ENCODE data around the gene LRRC1.

LRRC1 gene

DNA sequence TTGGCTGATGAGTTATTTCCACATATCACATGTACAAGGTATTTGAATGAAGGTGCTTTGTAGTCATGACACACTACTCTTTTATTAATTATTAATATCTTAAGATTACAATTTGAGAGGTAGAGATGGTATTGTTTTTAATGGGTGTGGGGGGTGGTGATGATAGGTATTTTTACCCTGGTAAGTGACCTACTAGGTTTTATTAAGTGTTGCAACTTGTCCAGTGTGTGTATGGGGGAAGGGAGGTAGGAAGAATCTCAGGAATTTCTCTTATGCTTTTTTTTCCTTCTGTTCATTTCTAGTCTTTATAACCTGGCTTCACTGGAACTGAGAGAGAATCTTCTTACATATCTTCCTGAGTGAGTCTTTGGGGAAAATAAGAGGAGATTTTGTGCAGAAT, 101.4 kb downstream of the LRRC1 start:
- DNase-seq, result no peak

DNA sequence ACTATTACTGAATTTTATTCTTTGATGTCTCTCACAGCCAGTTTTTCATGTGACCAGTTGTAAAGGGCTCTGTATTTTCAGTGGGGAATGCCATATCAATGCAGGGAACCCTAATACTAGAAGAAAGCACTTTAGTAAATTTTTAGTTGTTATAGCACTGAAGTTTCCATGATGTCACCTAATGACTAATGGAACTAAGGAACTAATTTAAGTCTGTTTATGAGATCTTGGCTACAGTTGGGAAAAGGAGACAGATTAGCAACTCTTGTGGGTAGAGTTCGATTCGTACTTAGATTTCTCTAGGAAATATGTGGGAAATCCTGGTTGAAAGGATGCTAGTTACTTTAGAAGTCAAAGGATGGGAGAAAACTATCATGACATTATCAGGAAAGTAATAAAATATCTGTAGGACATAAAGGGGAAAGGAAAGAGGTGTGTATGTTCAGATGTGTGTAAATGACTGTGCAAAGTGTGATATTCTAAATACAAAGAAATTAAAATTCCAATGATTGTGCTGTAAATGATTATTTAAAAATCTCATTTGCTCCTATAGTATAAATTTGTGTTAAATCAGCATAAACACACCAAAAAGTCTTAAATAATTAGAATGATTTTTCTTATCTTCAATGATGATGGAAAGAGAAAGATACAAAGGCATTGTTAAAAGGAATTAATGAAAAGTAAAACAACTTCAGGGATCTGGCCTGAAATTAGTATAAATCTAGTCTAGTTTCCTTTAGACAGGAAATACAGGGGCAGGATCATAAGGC, 103.4 kb downstream of the LRRC1 start:
- no peak for DNase-seq

DNA sequence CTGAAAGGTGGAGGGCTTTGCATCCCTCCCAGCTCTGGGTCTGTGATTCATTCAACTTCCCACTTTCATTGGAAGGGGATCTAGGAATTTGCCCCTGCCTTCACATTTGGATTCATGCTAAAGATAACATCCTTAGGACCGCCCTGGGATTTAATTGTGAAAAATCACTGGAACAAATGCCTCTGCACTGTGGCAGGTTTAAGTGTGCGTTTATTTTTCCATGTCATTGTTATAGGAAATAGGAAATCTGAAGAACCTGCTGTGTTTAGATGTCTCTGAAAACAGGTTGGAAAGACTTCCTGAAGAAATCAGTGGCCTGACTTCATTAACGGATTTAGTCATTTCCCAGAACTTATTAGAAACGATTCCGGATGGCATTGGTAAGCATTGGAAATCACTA, 104.7 kb downstream of the LRRC1 start:
- no peak for DNase-seq

DNA sequence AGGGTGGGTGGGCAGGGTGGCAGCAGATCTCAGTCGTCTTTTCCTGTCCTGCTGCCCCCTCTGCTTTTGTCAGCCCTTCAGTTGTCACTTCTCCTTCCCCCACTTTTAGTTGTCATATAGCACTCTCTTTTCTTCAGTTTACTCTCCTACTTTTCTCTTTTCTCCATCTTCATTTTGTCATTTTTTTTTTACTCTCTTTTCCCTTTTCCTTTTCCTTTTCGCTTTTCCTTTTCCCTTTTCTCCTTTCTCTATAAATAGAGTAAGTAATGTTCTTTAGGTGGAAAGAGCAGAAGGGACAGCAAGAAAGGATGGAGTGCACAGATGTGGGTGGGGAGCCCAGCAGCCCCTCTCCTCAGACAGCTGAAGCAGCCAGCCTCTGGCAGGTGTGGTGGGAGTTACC, 108.6 kb downstream of the LRRC1 start:
- no peak for DNase-seq

DNA sequence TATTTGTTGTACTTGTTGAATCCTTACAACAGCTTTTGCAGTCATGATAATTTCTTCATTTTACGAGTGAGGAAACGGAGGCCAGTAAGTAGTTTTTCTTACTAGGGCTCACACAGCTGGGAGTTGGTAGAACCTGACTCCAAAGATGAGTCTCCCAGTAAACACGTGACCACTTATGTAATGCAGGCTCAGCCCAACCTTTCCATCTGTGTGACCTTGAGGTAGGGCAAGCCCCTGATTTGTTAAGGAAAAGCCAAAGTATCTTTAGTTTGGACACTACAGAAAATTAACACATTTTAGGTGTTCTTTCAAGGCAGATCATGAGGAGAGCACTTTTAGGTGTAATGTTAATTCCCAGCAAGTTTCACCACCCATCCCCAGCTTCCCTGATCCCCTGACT, 111.3 kb downstream of the LRRC1 start:
- no peak for DNase-seq

DNA sequence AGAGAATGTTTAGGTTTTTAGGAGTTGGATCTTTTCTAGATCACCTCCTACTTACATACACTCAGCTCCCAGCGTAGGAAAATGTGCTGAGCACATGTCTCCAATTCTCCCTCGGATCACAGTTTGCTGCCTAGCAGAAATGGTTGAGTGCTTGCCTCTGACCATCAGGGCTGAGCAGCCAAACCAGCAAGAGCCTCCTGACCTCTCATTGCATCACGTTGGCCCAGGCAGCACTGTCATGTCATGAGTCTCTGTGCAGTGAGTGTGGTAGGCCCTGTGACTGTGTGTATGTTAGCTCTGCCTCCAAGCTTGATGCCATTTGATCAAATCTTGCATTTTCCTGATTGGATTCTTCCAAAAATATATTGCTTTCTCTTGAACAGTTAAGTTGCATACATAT, 112.0 kb downstream of the LRRC1 start:
- DNase-seq, result no peak

DNA sequence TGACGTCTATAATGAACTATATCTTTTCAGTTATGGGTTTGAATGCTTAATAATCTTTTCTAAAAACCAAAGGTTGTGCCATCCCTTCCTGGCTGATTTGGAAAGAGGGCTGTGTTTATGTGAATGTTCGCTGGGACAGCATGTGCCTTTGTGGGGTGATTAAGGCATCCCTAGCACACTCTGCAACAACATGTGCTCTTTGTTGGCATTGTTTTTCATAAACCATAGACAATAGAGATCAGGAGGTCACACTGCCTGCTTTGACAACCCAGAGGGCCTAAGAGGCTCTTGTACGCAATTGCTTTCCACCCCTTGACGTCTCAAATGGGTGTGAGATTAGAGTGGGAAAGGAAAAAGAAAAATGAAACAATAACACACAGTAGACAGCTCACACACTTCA, 116.0 kb downstream of the LRRC1 start:
- no peak for DNase-seq

DNA sequence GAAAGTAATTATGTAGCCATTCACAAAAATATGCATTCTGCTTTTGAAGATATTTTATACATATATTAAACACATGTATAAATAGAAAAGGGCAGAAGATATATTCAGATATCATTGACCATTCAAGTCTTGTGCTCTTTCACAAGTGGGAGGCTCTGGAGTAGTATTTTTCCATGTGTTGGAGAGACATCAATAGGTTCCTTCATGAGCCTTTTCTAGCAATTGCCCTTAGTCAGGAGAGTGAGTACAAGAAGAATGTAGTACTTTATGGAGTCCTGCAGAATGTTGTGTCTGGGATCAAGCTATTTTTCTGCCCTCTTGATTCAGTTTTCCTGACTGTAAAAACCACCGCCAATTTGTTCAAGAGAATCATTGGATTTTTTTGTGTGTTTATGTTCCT, 117.9 kb downstream of the LRRC1 start:
- no peak for DNase-seq

DNA sequence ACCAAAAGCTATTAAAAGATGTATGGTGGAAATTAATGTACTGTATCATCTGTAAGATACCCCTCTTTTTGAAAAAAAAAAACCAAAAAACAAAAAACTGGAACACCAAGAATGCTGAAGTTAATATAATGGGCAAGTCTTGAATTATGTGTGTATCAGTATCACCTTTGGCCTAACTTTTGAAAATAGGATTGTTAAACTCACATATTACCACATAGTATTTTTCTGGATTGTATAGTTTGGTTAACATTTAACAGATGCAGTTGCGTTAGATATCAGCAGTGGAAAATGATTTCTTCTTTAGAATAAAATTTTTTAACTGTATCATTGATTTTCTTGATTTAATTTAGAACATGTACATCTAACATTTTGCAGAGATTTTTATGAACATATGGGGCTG, 118.5 kb downstream of the LRRC1 start:
- no peak for DNase-seq

DNA sequence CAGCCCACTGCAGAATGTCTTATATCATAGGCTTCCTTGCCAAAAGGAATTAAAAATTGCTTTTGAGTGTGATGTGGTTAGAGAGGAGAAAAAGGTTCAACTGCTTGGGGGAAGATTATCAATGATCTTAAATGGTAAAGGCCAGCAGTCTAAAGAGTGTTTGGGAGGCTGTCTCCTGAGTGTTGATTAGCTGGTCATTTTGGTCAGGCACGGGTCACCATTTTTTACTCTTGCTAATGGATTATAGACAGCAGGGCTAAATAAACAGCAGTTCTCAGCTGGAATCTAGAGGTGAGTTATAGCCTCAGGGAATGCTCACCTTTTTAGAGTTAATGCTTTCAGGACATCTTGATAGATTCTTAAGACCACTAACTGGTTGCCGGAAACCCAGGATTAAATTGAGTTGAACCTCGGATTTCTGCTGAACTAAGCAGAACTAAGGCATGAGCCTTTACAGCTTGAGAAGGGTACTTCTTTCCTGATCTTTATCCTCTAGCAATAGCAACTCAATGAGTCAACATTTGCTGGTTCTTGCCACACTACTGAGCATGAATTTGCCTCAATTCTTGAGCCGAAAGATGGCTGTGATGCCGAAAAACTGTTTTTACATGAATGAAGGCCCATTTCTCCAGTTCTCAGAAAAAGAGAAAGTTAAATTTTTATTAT, 120.4 kb downstream of the LRRC1 start:
- no peak for DNase-seq

DNA sequence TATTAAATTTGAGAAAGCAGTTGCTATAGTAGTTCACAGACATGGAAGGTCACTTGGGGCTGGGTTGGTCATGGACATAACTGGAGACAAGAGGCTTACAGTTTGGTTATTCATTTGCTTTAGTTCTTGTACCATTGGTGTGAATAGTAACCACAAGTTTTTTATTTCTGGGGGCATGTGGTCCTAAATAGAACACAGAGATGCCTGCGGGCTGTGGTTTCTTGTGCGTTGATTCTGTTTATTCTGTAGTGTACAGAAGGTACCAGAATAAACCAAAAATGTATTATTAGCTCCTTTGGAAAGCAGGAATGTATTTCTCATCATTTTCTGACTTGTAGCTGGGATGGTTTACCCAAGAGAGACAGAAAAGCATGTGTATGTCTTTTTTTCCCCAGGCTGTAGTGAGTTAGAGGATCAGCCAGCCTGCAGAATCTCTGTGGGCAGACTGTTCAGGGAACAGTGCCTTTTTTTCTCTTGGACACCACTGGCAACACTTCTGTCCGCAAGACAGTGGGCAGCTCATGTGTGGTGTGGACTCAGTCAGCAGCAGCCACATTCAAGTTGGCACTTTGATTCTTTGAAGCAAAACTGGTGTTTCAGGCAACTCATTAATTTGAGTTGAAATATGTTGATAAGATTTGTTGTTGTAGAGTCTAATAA, 122.1 kb downstream of the LRRC1 start:
- DNase-seq, result no peak

DNA sequence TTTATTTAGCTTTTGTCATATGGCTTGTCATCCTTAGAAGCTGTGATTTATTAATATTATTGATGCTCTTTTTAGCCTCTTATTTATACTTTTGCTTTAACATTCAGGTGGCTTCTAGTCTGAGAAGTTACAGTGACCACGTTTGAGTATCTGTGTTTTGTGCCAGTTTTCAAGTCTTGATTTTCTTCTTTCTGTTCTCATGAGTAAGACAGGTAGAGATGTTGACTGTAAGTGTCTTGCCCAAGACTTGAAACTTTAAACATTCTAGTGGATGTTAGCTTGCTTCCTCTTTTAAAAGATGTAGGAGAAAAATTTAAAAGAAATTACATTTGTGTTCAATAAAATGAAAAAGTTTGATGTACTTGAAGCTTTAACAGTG, 122.6 kb downstream of the LRRC1 start:
- no peak for DNase-seq

DNA sequence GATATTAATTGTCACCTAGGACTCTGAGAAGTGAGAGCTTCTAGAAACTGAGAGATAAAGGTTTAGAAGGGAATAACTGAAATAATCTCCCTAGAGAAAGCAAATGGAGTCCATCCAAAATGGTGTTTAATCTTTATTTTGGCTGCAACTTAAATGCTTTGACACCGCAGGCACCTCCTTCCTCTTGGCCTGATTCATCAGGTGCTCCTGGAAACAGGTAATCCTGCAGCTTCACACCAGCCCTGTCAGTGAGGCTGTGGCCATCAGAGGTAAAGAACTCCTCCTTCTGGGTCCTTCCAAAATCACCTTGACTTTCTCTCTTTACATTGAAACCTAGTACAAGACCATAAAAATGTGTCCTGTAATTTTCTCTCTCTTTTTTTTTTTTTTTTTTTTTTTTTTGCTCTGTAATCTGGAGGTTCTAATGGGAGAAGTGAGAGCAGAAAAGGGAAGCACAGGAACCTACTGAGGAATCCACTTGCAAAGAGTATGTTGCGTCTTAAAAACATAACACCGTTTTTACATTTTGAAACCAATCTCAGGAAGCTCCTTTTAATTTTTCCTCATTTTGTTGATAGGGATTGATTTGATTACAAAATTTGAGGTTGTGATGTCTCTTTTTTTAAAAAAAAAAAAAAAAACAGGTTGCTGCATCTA, 124.2 kb downstream of the LRRC1 start:
- DNase-seq, result no peak

DNA sequence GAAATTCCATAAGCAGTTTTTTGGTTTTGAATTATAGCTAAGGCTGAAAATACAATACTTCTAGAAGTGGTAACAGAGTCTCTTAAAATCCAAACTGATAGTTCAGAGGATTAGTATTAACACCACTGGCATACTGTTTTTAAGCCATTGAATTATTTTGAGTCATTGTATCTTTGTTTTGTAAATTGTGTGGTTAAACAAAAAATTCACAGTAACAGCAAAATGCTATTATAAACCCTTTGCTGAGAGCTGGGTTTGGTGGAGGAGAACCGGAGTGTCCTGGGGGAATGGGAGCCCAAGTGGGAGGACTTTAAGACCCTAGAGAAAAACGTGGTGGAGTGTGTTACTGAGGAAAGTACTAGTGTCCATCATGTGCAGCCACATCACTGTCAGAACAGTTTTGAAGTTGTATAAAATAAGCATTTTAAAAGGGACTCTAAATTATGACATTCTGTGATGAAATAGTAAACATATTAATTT, 125.1 kb downstream of the LRRC1 start:
- DNase-seq, result no peak

DNA sequence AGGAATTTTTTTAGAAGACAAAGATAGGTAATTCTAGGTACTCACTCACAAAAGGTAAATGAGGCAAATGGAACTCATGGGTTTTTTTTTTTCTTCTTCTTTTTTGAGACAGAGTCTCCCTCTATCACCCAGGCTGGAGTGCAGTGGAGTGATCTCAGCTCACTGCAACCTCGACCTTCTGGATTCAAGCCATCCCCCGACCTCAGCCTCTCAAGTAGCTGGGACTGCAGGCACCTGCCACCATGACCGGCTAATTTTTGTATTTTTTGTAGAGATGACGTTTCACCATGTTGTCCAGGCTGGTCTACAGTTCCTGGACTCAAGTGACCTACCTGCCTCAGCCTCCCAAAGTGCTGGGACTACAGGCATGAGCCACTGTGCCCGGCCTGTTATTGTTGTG, 126.1 kb downstream of the LRRC1 start:
- no peak for DNase-seq

DNA sequence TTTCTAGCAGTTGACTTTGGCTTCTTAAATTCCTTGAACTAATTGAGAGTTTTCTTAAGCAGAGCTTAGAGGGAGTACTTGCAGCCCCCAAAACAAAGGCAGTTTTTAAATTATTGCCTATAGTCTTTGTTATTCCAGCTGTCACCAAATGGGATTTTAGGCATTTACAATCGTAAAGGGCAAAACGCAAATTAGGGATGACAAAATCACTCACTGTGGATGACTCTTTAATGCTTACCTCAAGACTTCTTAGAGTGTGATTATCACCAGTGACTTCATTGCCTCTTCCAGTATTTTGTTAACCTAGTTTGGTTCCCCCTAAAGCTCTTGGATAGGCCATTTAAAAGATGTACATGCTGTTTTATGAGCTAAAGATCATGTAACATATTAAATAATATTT, 126.8 kb downstream of the LRRC1 start:
- DNase-seq, result no peak

DNA sequence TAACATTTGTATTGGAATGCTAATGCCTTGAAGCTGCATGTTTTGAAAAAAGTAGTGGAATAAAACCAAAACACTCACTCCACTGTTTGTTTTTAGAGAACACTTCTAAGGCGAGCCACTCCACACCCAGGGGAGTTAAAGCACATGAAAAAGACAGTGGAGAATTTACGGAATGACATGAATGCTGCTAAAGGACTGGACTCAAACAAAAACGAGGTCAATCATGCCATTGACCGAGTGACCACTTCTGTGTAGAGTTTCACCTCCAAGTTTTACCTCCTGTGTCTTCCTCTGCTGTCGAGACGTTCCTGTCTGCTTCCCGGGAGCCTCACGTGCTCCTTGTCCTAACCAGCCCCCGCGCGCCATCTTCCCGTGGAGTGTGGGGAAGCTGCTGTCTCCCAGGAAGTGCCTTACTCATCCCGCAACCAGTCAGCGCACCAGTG, 127.8 kb downstream of the LRRC1 start:
- no peak for DNase-seq

DNA sequence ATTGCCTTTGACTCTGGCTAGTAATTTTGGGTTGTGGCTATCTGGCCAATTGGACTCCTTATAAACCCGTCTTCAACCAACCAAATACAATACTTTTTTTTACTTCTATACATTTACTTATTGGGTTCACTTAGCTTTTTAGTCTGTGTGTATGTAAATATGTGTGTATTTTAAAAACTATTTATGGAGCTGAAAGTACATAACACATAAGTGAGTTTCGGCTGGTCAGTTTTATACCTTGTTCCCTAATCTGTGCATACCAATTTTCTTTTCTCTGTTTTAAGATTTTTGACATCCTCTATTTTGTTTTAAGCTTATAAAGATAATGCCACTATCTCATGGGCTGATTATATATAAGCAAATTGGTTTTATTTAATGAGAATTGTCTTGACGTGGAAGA, 129.5 kb downstream of the LRRC1 start:
- DNase-seq, result no peak

DNA sequence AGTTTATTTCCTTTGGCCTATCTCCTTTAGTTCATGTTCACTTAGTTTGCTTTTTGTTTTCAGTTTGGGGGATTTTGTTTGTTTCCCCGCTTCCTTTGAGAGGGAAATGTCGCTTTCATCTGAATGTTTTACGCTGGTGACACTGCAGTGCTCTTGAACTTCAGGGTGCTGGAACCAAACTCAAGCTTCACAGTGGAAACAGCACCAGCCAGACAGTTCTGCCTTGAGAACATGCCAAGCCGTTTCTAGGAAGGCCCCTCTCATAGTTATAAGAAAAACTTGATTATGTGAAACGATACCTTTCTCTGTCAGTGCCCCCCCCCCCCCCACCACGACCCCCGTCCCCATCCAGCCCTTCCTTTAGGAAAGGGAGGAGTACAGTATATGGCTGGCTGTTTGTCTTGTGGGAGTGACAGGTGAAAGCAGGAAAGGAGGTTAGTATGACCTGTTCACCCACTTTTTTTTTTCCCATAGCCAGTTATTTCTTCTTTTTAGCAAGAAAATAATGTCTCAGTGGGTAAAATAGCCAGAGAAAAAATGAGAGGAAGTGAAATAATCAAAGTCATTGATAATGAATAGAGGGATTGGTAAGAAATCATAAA, 130.1 kb downstream of the LRRC1 start:
- DNase-seq, result no peak

DNA sequence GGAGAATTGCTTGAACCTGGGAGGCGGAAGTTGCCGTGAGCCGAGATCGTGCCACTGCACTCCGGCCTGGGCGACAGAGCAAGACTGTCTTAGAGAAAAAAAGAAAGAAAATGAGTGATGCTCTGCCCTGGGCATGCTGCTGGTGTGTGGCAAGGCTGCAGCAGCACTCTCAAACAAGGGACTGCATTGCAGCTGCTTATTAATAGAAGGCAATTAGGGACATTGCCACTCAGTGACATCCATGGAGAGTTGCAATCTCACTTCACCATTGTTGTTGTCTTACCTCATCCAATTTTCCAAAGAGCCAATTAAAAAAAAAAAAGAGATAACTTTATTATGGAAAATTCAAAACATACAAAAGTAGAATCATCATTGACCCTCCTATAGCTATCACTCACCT, 131.1 kb downstream of the LRRC1 start:
- DNase-seq, result no peak

DNA sequence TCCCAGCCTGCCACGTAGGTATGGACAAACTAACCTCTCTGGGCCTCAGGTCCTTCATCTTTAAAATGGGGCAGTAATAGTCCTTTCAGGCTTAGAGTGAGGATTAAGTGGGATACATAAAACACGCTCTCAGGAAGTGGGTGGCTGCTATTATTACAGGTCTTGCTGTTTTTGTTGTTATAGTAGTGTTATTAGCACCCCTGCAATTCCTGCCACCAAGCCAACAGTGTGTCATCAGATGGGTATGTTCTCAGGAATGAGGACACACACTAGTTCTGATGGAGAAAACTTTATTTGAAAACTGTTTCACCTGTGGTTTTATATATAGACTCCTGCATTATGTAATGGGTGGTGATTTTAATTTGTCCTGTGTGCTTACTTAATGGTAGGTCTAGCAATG, 131.7 kb downstream of the LRRC1 start:
- no peak for DNase-seq

DNA sequence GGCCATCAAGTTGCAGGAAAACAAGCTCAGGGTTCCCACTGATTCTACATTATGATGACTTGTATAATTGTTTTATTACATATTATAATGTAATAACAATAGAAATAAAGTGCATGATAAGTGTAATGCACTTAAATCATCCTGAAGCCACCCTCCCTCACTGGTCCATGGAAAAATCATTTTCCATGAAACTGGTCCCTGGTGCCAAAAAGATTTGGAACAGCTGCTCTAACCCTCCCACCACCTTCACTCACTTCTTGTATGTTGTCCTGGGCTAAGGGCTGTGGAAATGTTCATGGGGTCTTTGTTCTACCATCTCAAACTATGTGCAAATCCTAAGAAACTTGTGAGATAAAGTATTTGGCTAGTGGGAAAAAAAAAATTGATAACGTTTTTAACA, 133.8 kb downstream of the LRRC1 start:
- no peak for DNase-seq
